Motor neuron (in vitro differentiated cells): Measurements from ENCODE around the gene UBE4A. TPM values are rescaled to one million over a fixed set of nuclear protein-coding genes. Genes with fewer than 3 reads are reported as not detected.
A peak's percentile ranks its signal among the peaks of the same experiment; 100 is the strongest.

Source experiments
- ATAC-seq, 8 experiments: fragments of 200-7000 bp; cut with Tn5 transposase; replicated peaks in 6 of 8; 2 replicates each; pipeline ENCODE4 v1.8.0; 2021; ENCODE audit warnings: mild to moderate bottlenecking in 8 of 8, moderate library complexity in 8 of 8
- H3K27ac ChIP-seq, 2 donors: fragments of 250-450 bp; sonication (Bioruptor Pico); 2 replicates each; pipeline ENCODE4 v1.9.0; 2021; ENCODE audit warnings: antibody characterized with exemption in 2 of 2, mild to moderate bottlenecking in 2 of 2, moderate library complexity in 1 of 2
- H3K4me1 ChIP-seq, 2 donors: fragments of 250-450 bp; sonication (Bioruptor Pico); replicated peaks in 1 of 2; 2 replicates each; pipeline ENCODE4 v1.6.1; 2021; ENCODE audit warnings: antibody characterized with exemption in 2 of 2, mild to moderate bottlenecking in 2 of 2, moderate library complexity in 1 of 2
- H3K4me3 ChIP-seq, 5 donors: fragments of 250-450 bp; sonication (Bioruptor Pico); 2 replicates each; pipeline ENCODE4 v1.9.0; 2021; ENCODE audit warnings: antibody characterized with exemption in 5 of 5, mild to moderate bottlenecking in 5 of 5, moderate library complexity in 4 of 5
- WGBS, 10 experiments: fragments of 450-650 bp; shearing (Covaris generic); methylation state at CpG; one replicate each; pipeline ENCODE4 v1.0.0; 2022; 5-methylcytosine and 5-hydroxymethylcytosine counted together
- in situ Hi-C, 9 experiments: fragments of 400-800 bp; cut with MboI; loops; one replicate each; pipeline ENCODE4 v1.15.0; 2021; ENCODE audit warnings: low sequenced_read_pairs in 9 of 9, low pct_unique_long_range_greater_than_20kb in 2 of 9; ENCODE audit not compliant: unreplicated experiment in 9 of 9
- total RNA-seq, 8 experiments: library from RNA; unstranded; fragments of 300-600 nt; gene quantifications; 2 replicates each; pipeline versions ENCODE4 v1.2.3 to v1.2.4, GENCODE V29; 2022

The UBE4A gene
- total RNA-seq, 8 experiments from 2014 or later: 25.3 to 57.3 (median 39.1) TPM

DNA sequence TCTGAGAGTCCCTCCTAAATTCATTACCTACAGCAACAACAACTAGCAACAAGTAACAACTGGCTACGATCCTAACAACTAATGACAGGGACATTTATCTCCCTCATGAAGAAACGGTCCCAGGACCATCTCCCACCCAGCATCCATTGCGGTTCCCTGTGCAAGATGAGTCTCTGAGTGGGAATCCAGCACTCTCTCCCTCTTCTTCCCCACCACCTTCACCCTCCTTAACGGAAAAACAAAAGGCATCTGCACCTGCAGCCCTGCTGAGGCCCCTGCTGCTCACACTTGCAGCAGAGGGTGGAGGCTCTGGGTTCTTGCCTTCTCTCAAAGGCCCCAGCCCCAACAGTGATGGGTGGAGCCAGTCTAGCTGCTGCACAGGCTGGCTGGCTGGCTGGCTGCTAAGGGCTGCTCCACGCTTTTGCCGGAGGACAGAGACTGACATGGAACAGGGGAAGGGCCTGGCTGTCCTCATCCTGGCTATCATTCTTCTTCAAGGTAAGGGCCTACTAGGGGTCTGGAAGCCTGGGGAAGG lies 15.4 kb upstream of the UBE4A start, which contains the start of gene CD3G:
CD3G (plus strand) TSS at position 364 of the 535 bp plus-strand sequence; CDS start at position 444, 80 bp downstream.
- 0 to 76% (median 43%) methylated on average over 1 to 4 of the region's 6 CpGs; no CpG with 5 or more reads in 3 of the 10 experiments for WGBS, 10 experiments
- in situ Hi-C loops: no loop called here
- ATAC-seq: peak in 2 of 8 experiments; percentile 69 to 81
- Histone ChIP-seq H3K4me3 (no peak within 1 kb of the TSS), H3K4me1 (no peaks in the 10 kb centered on the region), H3K27ac (no peak within 1 kb of the TSS)

DNA sequence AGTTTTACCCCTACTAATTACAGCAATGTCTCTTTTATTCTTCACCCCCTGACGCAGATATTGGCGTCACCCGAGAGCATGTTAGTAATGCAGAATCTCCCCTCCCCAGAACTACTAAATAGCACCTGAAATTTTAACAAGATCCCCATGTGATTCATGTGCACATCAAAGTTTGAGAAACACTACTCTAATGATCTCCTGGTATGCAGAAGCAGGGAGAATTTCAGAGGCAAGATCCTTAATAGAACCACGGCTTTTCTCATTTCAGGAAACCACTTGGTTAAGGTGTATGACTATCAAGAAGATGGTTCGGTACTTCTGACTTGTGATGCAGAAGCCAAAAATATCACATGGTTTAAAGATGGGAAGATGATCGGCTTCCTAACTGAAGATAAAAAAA lies 9.9 kb upstream of the UBE4A start:
- in situ Hi-C loops: no loop called here
- no peak for ATAC-seq
- 0 to 100% (median 68%) methylated on average over 1 to 6 of the region's 6 CpGs; no CpG with 5 or more reads in 1 of the 10 experiments for WGBS, 10 experiments

DNA sequence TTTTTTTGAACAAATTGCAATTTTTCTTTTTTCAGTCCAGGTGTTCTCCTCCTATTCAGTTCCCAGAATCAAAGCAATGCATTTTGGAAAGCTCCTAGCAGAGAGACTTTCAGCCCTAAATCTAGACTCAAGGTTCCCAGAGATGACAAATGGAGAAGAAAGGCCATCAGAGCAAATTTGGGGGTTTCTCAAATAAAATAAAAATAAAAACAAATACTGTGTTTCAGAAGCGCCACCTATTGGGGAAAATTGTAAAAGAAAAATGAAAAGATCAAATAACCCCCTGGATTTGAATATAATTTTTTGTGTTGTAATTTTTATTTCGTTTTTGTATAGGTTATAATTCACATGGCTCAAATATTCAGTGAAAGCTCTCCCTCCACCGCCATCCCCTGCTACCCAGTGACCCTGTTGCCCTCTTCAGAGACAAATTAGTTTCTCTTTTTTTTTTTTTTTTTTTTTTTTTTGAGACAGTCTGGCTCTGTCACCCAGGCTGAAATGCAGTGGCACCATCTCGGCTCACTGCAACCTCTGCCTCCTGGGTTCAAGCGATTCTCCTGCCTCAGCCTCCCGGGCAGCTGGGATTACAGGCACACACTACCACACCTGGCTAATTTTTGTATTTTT lies 6.2 kb upstream of the UBE4A start:
- 0 to 12% (median 0%) methylated on average over 1 to 6 of the region's 6 CpGs; no CpG with 5 or more reads in 1 of the 10 experiments for WGBS, 10 experiments
- in situ Hi-C loops: loop anchor here in 5 of 9 experiments (10.0 to 25.0 kb wide), 3 partner anchors 148 to 166 kb away; partner anchors contain the start of gene SCN2B (in 1 of the 5)
- no peak overlapping the region for H3K27ac ChIP-seq
- H3K4me1 ChIP-seq: no peaks in the 10 kb centered on the region
- no peak overlapping the region for H3K4me3 ChIP-seq
- no peak for ATAC-seq

More for the DNA sequence above, 9.9 kb upstream of the UBE4A start:
- no peak overlapping the region for H3K27ac ChIP-seq
- no peak overlapping the region for H3K4me3 ChIP-seq
- H3K4me1 ChIP-seq: no peaks in the 10 kb centered on the region

DNA sequence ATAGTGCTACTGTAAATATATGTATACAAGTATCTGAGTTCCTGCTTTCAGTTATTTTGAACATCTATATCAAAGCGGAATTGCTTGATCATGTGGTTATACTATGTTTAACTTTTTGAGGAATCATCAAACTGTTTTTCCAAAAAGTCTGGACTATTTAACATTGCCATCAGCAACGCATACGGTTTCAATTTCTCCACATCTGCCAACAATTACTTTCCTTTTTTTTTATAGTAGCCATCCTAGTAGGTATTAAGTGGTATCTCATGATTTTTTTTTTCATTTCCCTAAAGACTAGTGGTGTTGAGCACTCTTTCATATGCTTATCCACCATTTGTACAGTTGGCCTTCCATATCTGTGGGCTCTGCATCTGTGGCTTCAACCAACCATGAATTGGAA lies 1.3 kb upstream of the UBE4A start:
- Histone ChIP-seq H3K27ac (no peak overlapping the region), H3K4me3 (no peak overlapping the region), H3K4me1 (peaks cover 5 to 7% of the 10 kb centered on the region in 2 donors)
- ATAC-seq: no peak
- 4 to 94% (median 73%) methylated on average over 2 to 3 of the region's 3 CpGs; no CpG with 5 or more reads in 1 of the 10 experiments for WGBS, 10 experiments
- in situ Hi-C loops: loop anchor here in 5 of 9 experiments (10.0 to 25.0 kb wide), 3 partner anchors 153 to 171 kb away; partner anchors contain the start of gene SCN2B (in 1 of the 5)

DNA sequence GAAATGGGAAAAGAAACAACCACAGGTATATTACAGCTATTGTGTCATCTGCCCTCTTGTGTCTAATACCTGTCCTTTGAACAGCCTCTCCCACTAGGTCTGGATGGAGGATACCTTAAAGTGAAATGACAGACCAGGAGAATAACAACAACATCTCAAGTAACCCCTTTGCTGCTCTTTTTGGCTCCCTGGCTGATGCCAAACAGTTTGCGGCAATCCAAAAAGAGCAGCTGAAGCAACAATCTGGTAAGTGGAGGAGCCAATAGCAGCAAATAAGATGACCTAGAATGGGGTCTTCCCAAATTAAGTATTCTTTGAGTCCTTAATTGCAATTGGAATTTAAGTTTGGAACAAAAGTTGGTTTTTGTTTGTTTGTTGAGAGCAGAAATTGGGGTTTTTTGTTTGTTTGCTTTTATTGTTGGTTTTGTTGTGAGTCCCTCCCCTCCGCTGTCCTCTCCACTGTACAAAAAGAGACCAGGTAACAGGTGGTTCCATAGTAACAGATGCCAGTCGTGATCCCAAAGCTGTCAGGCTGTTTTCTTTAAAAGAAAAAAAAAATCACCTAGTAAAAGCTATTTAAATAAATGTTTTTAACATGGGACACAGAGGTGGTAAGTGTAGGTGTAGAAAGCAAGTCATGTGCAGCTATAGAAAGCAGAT lies 5.7 kb downstream of the UBE4A start:
- Histone ChIP-seq H3K4me1 (peaks cover 5 to 7% of the 10 kb centered on the region in 2 donors), H3K4me3 (no peak overlapping the region), H3K27ac (no peak overlapping the region)
- WGBS, 10 experiments: 83 to 100% (median 100%) methylated on average over 1 to 3 of the region's 3 CpGs; no CpG with 5 or more reads in 2 of the 10 experiments
- in situ Hi-C loops: loop anchor here in 1 of 9 experiments (25.0 kb wide), 1 partner anchor 178 kb away; the partner anchor contains the start of gene SCN2B
- ATAC-seq: no peak

DNA sequence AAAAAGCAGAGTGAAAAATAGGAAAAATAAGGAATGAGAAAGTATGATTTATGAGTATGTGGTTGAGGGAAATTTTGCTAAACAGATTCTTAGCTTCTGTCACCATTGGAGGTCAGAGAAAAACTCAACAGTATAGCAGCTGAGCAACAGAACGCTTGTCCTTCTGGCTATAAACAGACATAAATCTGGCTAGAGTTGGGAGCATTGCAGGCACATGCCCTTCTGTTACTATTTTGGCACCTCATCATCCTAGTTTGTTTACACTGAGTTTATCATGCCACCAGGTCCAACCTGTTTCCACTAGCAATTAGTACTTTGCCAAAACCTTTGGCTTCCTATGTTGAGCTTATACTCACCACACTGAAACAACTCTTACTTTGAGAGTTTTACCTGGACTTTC lies 6.9 kb downstream of the UBE4A start:
- Histone ChIP-seq H3K27ac (no peak overlapping the region), H3K4me3 (no peak overlapping the region), H3K4me1 (no peaks in the 10 kb centered on the region)
- 33 to 100% (median 94%) methylated on average over 1 of the region's 1 CpG; no CpG with 5 or more reads in 2 of the 10 experiments for WGBS, 10 experiments
- in situ Hi-C loops: loop anchor here in 1 of 9 experiments (25.0 kb wide), 1 partner anchor 179 kb away; the partner anchor contains the start of gene SCN2B
- no peak for ATAC-seq

DNA sequence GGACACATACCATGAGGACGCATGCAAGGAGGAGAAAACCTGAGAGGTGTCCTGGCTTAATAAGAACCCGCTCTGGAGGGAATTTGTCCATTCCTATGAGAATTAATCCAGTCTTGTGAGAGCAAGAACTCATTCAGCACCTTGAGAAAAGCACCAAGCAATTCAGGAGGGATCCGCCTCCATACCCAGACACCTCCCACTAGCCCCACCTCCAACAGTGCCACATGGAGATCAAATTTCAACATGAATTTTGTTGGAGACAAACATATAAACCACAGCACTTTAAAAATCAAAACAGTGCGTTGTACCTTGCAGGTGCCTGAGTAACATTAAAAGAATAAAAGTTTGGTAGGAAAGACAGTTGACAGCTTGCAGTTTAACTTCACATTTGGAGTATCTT lies 11.4 kb downstream of the UBE4A start:
- in situ Hi-C loops: loop anchor here in 2 of 9 experiments (10.0 to 25.0 kb wide), 2 partner anchors 124 to 183 kb away; partner anchors contain the start of gene SCN2B (in 1 of the 2)
- 80 to 100% (median 94%) methylated on average over 1 to 4 of the region's 4 CpGs for WGBS, 10 experiments
- no peak overlapping the region for H3K27ac ChIP-seq
- H3K4me3 ChIP-seq: no peak overlapping the region
- H3K4me1 ChIP-seq: no peaks in the 10 kb centered on the region
- ATAC-seq: peak in 3 of 8 experiments; percentile 35 to 71 (median 69)

DNA sequence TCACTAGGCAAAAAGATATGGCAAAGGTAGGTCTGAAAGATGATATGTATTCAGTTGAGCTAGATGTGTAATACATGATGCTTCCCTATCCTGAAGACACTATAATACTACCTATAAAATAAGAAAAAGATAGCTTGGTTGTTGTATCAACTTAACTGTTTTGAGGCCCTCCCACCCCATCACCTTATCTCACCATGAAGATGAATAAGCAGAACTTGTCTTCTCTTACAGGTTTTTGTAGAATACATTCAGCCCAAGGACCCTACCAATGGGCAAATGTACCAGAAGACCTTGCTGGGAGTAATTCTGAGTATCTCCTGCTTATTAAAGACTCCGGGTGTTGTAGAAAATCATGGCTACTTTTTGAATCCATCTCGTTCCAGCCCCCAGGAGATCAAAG lies 13.9 kb downstream of the UBE4A start:
- 73 to 100% (median 100%) methylated on average over 1 to 2 of the region's 2 CpGs; no CpG with 5 or more reads in 3 of the 10 experiments for WGBS, 10 experiments
- in situ Hi-C loops: loop anchor here in 2 of 9 experiments (10.0 to 25.0 kb wide), 2 partner anchors 122 to 186 kb away; partner anchors contain the start of gene SCN2B (in 1 of the 2)

DNA sequence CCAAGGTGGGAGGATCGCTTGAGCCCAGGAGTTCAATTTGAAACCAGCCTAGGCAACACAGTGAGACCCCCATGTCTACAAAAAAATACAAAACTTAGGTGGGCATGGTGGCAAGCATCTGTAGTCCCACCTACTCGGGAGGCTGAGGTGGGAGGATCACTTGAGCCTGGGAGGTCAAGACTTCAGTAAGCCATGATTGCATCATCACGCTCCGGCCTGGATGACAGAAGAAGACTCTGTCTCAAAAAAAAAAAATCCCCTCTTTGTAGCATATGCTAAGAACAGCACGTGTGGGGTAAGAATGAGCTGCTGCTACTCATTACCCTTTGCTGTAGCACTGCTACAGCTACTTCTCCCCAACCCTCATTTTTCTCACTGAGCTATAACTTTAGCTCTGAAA lies 14.5 kb downstream of the UBE4A start:
- 42 to 100% (median 96%) methylated on average over 1 to 5 of the region's 5 CpGs; no CpG with 5 or more reads in 3 of the 10 experiments for WGBS, 10 experiments
- Histone ChIP-seq H3K4me1 (no peaks in the 10 kb centered on the region), H3K27ac (no peak overlapping the region), H3K4me3 (no peak overlapping the region)
- no peak for ATAC-seq
- in situ Hi-C loops: loop anchor here in 2 of 9 experiments (10.0 to 25.0 kb wide), 2 partner anchors 121 to 187 kb away; partner anchors contain the start of gene SCN2B (in 1 of the 2)

More for the DNA sequence above, 13.9 kb downstream of the UBE4A start:
- no peaks in the 10 kb centered on the region for H3K4me1 ChIP-seq
- no peak overlapping the region for H3K4me3 ChIP-seq
- no peak for ATAC-seq
- no peak overlapping the region for H3K27ac ChIP-seq

DNA sequence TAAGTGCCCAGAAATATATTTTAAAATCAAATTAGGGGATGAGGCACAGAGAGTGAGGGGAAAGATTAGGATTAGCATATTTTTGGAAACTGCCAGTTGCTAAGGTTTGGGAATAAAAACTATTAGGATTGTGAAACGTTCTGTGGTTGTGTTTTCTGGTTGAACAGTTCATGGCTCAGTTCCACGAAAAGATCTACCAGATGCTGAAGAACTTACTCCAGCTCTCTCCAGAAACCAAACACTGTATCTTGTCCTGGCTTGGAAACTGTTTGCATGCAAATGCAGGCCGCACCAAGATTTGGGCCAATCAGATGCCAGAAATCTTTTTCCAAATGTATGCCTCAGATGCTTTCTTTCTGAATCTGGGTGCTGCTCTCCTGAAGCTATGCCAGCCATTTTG lies 15.3 kb downstream of the UBE4A start:
- Histone ChIP-seq H3K4me3 (no peak overlapping the region), H3K27ac (no peak overlapping the region), H3K4me1 (no peaks in the 10 kb centered on the region)
- ATAC-seq: peak in 1 of 8 experiments; percentile 57
- in situ Hi-C loops: loop anchor here in 6 of 9 experiments (10.0 to 25.0 kb wide), 3 partner anchors 113 to 187 kb away; partner anchors contain the start of gene SCN2B (in 1 of the 6)
- WGBS, 10 experiments: 16 to 100% (median 90%) methylated on average over 1 to 3 of the region's 3 CpGs; no CpG with 5 or more reads in 1 of the 10 experiments

DNA sequence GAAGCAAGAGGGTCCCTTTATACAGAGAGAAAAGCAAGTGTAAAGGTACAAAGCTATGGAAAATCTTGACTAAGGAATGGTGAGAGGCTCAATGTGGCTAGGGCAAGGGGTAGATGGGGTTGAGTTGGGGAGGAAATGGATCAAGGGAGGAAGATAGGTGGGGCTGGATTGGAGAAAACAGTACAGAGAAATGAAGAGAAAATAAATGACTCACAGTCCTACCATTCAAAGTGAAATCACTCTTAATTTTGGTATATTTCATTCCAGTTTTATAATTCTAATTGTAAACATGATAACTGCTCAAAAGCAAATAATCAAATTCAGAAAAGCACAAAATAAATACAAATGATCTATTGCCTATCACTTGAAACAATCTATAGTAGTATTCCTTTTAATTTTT lies 16.6 kb downstream of the UBE4A start:
- ATAC-seq: peak in 1 of 8 experiments; percentile 68
- Histone ChIP-seq H3K4me3 (no peak overlapping the region), H3K4me1 (no peaks in the 10 kb centered on the region), H3K27ac (no peak overlapping the region)
- in situ Hi-C loops: loop anchor here in 6 of 9 experiments (10.0 to 25.0 kb wide), 2 partner anchors 111 to 119 kb away; no protein-coding TSS in a partner anchor

DNA sequence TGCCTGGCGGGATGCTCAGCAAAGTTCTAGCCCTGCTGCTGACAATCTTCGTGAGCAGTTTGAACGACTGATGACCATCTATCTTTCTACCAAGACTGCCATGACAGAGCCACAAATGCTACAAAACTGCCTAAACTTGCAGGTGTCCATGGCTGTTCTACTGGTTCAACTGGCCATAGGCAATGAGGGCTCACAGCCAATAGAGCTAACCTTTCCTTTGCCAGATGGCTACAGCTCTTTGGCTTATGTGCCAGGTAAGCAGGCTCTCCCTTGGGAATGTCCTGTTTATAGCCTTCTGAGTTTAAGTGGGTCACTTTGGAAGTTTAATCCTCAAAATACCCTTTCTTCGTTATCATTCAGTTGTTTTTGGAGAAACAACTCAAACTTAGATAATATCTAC lies 20.1 kb downstream of the UBE4A start:
- no peak overlapping the region for H3K4me3 ChIP-seq
- in situ Hi-C loops: loop anchor here in 6 of 9 experiments (10.0 to 25.0 kb wide), 2 partner anchors 108 to 115 kb away; no protein-coding TSS in a partner anchor
- 88 to 100% (median 94%) methylated on average over 1 to 4 of the region's 4 CpGs; no CpG with 5 or more reads in 1 of the 10 experiments for WGBS, 10 experiments
- H3K27ac ChIP-seq: no peak overlapping the region
- no peaks in the 10 kb centered on the region for H3K4me1 ChIP-seq
- no peak for ATAC-seq
